Occipital lobe (tissue), 2 donors: ENCODE results near the gene CTNNA2. TPM values are rescaled to one million over a fixed set of nuclear protein-coding genes. Genes with fewer than 3 reads are reported as not detected.

ENCODE experiments used
- DNase-seq: peaks from one replicate; lab custom pipeline; 2025; lab: John Stamatoyannopoulos, UW
- total RNA-seq: library from RNA; depleted of rRNA; stranded (reverse); fragments of >200 nt; gene quantifications from one replicate; pipeline ENCODE4 v1.2.3, GENCODE V29; 2014

The CTNNA2 gene
- total RNA-seq, 1 donor from 2014 or later: 261 TPM

DNA sequence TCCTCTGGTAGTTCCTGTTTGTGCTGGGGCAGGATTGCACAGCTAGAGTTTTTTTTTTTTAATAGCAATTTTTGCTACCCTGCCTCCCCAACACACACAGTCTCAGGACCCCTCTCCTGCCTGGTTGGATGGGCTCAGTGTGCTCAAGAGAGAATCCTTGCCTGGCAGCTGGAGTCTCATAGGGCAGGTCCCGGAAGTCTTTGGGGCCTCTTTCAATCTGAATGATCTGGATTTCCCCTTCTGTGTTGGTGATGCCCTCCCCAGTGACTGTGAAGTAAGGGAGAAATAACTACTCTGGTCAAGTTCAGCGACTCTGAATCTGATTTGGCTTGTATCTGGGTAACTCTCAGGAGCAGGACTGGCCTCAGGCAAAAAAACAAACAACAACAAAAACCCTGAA lies 1012.3 kb downstream of the CTNNA2 start:
- DNase-seq: no peak

DNA sequence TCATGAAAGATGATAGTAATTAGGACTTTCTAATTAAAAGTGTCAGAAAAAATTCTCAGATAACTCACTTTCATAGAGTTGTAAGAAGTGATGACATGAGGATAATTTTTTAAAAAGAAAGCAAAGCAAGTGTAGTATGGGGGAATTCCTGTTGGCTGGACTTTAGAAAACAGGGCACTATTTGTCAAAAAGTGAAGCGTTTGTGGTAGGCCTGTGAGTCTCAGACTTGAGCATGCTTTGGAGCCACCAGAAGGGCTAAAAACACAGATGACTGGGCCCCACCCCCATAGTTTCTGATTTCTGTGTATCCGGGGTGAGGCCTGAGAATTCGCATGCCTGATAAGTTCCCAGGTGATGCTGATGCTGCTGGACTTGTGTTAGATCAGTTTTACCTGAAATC lies 1014.3 kb downstream of the CTNNA2 start:
- DNase-seq: no peak

DNA sequence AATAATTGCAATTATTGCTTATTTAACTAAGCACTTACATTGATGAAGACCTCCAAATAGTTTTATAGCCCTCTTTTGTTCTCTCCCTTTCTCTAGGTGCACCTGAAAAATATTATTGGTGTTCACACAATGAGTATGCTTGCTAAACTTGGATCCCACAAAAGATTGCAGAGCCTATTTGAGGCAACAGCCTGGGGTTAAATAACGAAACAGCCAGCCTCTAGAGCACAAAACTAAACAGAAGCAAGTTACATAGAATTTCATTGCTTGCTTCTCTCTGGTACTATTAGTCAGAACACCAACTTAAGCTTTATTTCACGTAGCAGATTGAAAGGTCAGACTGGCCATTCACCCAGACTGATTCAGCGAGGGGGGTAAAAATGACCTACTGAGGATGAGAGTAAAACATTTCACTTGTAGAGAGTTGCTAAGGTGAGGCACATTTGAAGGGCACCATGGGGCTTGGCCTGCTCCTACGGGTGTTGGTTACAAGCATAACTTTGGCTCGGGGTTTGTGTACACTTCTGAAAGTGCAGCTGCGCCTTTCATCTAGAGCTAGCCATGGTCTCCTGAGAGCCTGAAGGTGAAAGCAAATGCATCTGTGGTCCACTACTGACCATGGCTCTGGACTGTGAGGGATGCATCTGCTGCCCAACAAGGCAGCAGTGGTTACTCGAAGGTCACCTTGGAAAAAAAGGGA lies 1016.8 kb downstream of the CTNNA2 start:
- no peak for DNase-seq

DNA sequence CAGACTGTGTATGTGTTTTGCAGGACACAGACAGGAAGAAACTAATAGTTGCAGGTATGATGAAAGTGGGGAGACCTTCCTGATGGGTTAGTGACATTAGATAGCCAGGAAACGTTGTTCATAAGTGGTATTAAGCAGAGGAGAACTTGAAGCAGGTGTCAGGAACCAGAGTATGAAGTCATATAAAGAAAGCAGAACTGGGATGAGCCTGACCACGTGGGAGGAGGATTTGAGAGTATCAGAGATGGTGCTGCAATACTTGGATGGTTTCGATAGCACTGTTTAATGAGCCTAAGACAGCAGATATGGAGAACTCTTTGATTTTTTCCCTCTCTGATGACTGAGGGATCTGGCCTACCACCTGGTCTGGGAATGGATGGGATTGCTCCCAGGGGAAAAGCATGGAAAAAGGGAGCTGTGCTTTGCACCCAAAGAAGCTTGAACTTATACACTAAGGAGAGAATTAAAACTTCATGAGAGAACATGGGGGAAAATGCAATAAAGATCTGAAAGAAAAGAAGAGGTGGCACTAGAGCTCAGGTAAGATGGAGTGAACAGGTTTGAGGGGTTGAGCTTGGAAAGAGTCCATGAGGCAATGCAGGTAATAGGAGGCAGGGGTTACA lies 1017.7 kb downstream of the CTNNA2 start:
- no peak for DNase-seq

DNA sequence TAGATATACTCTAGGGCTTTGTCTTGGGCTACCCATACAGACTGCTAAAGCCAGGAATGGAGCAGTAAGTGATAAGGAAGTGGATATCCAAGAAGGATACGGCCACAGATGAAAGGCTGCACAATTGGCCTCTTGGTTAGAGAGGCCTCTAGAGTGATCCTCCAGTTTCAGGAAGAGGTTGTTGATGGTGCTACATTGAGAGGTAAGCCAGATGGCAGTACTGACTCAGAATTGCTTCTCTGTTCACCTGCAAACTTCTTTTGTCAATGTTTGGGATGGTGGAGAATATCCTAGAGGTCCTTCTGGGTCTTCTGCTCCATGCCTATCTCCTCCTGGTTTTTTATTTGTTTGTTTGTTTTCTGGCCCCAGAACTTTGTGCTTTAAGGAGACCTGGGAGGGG lies 1018.5 kb downstream of the CTNNA2 start:
- no peak for DNase-seq

DNA sequence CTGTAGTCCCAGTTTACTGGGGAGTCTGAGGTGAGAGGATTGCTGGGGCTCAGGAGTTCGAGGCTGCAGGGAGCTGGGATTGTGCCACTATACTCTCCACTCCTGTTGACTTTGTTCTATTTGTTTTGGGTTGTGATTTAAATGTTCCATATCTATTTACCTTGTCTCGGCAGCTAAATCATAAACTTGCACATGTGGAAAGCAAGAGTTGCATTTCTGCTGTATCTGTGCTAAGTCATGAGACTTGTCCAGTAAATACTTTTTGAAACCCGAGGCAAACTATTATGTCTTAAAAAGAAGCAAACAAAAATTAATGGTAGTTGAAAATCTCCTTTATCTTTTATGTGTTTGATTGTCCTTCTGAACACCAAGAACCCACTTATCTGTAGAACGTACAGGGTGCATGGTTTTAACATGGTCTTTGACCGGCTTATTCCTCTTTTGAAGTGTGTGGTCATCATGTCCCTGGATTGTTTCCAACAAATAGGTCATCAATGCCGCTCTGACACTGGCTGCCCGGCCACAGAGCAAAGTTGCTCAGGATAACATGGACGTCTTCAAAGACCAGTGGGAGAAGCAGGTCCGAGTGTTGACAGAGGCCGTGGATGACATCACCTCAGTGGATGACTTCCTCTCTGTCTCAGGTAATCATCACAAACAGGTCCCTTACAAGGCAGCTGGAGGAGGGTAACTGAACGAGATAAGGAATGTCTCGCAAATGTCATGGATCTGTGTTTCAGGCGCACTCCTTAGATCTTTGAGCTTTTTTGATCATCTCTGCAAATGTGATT lies 1032.8 kb downstream of the CTNNA2 start:
- DNase-seq: no peak

DNA sequence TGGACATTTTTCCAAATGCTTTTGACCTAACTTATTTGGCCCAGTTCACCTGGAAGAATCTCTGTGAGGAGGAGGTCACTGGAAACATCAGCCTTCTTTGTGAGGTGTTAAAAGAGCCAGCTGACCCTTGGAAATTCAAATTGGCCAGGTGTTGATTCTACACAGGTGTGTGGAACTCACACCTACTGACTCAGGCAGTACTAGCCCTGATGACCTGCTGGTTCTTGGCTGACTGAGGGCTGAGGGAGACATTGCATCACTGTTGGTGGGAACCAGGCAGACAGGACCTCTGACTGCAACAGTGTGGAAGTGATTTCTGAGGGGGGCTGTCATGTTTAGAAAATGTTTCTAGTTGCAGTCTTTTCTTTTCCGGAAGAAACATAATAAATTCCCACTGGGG lies 1033.9 kb downstream of the CTNNA2 start:
- no peak for DNase-seq

DNA sequence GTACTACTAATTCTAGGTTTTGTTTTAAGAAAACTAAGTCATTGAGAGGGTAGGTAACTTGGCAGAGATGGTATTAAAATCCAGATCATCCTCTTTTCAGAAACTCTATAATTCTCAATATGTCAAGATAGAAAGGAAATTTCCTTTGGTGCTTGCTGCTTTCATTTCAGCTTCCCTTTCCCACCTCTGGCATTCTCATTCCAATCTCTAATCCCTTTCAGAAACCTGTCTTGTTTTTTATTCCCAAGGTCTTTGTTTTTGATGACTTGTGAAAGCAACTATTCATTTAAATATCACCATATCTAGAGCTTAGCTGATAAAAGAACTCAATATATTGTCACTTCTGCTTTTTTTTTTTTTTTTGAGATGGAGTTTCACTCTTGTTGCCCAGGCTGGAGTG lies 1034.5 kb downstream of the CTNNA2 start:
- no peak for DNase-seq

DNA sequence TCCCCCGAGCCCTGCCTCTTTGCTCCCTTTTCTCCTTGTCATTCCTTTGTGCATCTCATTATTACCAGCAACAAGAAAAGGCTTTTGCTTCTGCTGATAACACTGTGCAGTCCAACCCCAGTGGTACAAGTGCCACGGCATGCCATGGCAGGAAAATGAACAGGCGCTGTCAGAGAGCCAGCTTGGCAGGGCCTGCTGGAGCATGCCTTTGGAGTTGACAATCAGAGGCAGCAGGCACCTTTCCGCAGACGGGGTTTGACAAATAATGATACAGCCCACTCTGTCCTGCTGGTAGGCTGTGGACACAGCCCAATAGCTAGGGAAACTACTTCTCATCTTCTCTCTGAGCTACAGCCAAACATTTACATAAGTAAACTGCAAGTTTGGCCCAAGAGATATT lies 1035.6 kb downstream of the CTNNA2 start:
- no peak for DNase-seq

DNA sequence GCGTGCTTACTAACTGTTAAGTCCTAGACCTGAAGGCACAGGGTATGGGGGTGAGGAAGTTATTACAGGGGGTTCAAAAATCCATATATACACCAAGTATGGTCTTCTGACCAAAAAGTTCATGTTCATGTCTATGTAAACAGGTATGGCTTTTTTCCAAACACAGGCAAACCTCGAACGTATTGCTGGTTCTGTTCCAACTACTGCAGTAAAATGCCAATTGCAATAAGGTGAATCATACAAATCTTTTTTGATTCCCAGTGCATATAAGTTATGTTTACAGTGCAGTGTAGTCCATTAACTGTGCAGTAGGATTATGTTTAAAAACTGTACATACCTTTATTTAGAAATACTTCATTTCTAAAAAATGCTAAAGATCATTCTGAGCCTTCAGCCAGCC lies 1037.0 kb downstream of the CTNNA2 start:
- DNase-seq: no peak

DNA sequence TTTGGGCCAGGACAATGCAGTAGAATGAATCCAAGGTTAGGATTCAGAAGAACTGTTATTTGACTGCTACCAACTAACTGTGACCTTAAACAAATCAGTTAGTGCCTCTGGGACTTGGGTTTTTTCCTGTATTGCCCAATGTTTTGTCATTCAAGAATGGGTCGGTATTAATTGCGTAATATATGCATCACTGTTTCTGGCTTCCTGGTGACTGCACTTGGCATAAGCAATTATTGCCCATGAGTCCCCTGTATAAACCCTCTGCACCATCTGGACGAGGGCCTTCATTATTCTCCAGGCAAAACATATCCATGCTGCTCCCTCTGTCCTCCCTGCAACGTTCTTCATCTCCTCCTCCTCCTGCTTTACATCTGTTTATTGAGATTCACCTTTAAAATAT lies 1047.5 kb downstream of the CTNNA2 start:
- DNase-seq: no peak

DNA sequence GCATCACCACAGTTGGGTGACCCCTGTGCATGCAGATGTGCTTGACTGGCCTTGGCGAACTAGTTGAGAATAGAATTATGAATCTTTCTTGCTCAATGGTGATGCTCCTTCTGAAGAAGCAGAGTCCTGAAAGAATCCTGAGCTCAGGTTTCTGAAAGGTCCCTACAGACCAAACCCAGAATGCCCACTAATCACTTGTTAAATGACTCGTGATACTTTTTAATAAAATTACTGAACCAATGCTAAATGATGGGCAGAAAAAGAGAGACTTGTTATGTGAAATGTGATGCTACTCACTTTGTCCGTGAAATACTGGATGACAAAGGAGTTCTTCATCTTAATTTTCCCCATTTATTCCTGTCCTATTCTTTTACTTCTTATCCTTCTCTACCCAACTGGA lies 1055.2 kb downstream of the CTNNA2 start:
- no peak for DNase-seq

DNA sequence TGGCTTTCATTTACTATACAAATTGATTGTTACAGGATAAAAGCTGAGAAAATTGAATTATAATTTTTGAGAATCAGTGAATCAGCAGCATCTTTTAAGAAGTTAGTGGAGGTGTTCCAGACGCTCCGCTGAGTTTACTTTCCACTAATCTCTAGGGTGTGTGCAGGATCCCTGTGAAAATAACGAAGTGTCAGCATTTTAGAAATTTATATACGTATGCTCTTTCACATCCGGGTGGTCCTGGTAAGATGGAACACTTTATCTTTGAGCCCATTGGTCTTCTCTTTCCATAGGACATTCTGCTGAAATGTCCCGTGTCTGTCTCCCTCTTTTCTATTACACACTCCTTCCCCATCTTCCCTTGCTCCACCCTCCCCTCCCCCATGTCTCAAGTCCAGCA lies 1060.3 kb downstream of the CTNNA2 start:
- DNase-seq: no peak

DNA sequence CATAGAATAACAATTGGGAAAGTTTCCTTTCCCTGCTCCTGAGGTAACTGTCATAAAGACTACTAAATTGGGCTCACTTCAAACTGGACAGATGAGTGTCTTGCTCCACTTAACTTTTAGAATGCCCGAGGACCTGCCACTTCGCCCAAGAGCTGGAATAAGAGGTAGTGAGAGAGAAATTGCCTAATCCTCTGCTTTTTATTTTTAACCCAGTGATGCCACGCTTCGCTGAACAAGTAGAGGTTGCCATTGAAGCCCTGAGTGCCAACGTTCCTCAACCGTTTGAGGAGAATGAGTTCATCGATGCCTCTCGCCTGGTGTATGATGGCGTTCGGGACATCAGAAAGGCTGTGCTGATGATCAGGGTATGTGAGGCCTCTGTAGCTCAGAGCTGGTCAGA lies 1061.1 kb downstream of the CTNNA2 start:
- DNase-seq: no peak

DNA sequence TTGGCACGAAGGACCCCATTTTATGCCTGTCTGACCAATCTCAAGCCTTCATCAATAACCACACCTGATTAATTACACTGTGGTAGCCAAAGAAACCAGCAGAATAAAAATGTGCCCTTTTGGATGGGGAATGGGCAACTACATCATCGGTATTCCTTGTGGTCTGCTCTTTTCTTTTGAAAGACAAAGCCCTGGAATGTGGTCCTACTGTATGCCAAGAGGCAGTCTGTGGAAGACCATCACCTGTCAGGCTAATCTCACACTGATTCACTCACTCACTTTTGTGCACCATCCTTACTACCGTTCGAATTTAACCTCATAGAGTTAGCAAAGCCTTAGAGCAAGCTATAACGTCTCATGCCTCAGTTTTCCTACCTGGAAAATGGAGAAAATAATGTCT lies 1066.9 kb downstream of the CTNNA2 start:
- DNase-seq: no peak

DNA sequence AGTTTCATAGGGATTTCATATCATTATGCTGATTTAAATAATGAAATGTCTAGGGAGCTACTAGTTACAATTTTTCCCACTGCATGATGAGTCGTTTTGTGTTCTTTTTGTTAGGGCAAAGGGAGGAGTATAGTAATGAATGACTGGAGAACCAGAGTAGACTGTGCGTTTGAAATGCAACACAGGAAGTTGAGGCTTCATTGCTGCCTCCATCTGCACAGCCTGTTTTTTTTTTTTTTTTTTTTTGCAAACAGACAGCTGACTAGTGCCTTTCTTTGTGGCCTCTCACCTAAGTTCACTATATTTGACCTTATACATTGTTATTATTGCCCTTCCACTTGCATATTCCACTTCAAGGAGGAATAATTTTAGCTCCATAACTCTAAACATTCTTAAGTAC lies 1078.4 kb downstream of the CTNNA2 start:
- no peak for DNase-seq

DNA sequence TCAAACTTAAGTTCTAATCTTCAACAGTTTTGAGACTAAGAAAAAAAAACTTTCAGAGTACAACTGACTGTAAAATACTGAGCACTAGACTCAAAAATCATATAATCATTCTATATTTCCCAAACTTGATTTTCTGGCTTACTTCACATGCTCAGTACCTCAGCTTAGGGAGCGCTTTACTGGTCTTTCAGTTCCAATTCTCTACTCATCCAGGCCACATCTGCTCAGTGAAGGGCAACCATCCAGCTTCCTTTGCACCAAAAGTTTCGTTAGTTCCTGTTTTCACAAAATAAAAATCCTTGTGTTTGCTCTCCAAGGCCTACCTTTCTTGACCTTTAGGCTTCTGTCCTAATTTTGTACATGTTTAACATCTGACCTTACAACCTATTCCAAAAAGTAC lies 1079.3 kb downstream of the CTNNA2 start:
- no peak for DNase-seq

DNA sequence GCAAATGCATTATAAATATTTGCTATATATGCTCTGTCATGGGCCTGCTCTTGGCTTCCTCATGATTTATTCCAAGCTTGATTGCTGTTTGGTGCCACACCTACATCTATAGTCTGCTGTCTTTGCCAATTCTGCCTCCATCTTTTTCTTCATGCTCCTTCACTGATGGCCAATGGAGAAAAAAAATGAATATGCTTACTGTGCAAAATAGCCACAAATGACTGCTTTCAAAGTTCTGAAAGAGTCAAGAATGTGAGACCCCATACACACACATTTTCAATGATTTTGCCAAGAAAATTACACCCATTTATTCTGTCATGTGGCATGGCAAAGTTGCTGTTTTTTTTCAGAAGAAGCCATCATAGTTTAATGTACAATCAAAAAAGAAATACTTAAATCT lies 1097.3 kb downstream of the CTNNA2 start:
- DNase-seq: no peak

DNA sequence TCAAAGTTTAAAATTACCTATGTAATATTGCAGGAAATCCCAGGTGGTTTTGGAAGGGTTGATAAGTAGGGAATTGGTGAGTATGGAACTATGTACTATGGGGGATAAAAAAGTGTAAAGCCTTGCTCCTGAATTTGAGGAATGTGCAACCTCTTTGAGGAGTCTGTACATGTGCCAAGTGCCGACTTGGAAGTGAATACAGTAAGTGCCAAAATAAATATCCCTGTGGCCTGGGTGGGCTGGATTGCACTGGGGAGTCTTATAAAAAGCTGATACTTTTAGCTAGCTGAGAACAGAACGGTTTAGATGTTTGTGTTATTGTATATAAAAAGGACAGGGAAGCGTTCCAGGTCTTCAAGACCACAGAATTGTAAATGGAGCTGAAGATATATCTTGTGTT lies 1108.8 kb downstream of the CTNNA2 start:
- no peak for DNase-seq

DNA sequence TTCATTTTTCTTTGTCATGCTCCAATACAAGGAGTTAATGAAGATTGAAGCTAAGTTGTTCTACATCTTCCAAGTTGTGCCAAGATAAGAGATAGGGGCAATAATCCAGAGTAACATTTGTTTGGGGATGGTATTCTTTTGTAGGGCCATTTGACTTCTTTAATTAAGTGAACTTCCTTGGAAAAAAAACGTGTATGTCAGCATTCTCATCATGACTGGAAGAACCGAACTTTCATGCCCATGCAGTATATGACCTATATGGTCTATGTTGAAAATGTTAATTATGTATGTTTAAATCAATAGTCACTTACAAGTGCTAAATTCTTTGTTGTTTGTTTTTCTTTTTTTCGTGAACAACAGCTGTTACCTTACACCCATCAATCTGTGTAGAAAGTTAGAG lies 1111.2 kb downstream of the CTNNA2 start:
- DNase-seq: no peak

DNA sequence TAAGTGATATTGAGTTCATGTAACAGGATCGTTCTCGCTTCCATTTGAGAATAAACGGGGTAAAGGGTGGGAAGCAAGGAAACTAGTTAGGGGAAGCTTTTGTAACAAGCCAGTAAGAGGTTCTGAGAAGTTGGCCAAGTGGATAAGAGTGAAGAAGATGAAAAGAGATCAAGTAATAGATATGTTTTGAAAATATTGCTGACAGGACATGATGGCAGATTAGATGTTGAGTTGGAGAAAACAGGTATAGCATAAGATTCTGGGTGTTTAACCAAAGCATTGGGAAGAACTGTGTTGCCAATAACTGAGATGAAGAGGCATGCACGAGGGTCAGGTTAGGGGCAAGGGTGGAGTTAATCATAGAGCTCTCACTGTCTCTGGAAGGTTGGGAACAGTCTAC lies 1121.7 kb downstream of the CTNNA2 start:
- no peak for DNase-seq

DNA sequence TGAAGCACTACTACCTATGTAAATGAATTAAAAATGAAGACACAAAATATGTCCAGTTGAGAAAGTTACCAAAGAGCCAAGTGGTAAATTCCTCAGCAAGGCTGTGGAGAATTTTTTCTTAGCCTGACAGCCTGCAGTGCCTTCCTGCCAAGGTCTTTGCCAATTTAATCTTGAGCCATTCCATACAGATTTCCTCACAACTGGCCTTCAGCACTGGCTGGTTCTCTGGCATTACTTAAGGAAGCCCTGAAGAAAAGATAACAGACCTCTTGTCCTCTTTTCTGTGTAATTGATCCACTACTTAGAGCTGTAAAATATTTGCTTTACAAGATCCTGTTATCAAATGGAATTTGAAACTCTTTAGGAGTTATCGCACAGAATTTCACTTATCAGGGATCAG lies 1125.9 kb downstream of the CTNNA2 start:
- DNase-seq: no peak

DNA sequence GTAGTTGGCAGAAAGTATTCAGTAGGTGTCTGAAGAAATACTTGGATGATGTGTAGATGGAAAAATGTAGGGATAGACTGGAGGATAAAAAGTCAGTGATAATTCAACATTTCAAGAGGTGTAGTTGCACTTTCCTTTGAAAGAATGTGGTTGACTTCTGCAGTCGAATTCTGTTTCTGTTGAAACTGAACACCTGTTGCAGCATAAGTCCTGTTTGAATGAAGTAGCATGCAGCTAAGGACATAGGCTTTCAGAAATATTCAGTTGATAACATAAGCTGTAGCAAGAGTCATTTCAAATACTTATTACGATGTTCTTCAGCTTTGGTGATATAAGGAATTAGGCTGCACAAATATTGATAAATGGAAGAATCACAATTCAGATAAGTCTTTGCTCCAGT lies 1129.6 kb downstream of the CTNNA2 start:
- DNase-seq: no peak
